GM19193 (cell line): Measurements from ENCODE around the gene CHST3.

Experiments used
- POLR2A ChIP-seq: IDR thresholded peaks from 4 replicates; pipeline ENCODE4 v1.6.1; 2011; ENCODE audit not compliant: insufficient read depth, insufficient read length; ENCODE audit errors: extremely low read depth

CHST3 gene

DNA sequence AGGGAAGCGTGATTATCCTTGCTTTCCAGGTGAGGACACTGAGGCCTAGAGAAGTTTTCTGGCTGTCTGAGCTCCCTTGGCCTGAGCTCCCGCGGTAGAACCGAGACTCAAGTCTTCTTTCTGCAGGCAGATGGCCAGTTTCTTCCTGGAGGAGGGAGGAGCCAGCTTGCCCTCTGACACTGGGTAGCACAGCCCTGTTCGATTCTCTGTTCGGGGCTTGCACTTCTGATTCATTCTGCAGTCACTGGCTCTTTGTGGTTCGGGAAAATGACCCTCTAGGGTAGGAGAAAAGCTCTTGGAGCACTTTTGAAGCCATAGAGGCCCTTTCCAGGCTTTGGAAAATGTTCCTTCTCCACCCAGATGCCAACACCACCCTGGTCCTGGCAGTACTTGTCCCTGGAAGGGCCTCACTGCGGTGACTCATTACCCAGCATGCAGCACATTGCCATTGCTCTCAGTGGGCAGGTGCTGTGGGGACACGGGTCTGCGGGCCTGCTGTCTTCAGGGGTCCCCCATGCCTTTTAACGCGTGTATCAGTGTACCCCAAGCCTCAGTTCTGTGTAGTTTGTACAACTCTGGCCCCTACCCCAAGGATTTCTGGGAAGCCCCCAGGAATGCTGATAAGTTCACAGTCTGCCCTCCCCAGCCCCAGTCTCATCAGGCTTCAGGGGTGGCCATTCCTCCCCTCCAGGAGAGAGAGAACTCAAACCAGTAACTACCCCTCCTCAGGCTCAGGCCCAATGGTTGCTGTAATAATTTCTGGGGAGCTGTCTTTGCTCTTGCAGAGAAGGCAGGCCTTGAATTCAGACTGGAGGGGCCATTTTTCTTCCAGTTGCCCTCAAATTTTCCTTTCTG, 11.9 kb downstream of the CHST3 start:
- no peak for TF ChIP-seq POLR2A

DNA sequence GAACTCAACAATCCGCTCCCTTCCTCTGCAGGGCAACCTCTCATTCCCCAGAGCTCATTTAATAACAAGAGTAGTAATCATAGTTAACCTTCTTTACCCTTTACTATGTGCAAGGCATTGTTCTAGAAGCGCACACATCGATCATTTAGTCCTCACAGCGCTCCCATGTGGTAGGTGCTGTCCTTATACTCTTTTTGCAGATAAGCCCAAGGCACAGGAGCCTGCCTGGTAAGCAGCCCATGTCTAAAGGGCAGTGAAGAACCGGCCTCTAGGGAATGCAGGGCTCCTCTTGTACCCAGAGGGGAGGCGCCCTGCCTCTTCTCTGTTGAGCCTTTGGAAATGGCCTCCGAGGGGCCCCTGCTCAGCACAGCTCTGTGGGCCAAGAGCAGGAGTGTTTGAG, 14.3 kb downstream of the CHST3 start:
- TF ChIP-seq POLR2A, result no peak

DNA sequence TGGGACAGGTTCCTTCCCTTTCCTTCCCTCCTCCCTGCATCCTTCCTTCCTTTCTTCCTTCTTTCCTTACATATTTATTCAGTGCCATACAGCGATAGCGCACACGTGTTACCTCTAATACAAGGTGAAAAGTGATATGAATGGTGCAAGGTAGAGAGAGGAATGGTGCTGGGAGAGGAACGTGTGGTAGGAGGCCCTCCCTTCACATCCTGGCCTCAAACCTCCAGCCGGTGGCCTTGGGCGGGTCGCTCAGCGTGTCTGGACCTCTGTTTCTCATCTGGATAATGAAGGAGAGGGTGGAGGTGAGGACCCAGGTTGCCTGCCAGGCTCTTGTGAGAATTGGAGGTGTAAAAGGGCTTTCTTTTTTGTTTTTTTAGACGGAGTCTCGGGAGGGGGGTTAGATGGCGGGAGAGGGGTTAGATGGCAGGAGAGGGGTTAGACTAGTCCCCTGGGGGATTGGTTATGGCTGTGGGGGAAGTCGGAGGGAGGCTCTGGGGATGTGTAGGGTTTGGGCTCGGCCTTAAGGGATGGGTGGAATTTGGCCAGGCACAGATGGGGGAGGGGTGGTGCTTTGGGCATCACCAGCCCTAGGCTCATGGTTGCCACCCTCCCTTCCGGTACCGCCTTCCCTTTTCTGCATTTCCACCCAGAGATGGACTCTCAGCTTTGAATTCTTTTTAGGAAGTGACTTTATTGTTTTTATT, 14.9 kb downstream of the CHST3 start:
- TF ChIP-seq POLR2A, result no peak

DNA sequence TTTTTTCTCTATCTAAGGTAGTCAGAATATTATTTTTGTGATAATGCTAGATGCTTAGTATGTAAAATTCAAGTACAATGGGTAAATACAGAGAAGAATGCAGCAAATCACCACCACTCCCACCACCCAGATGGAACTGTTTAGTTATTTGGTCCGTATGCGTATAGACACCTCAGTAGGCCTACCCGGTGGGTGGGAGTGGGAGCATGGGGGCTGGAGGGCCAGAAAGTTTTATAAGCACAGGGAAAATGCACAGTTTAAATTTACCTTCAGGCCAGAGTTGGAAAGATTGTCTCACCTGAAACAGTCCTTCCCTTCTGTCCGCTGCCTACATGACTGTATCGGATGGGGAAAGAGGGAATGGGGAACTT, 15.5 kb downstream of the CHST3 start:
- no peak for TF ChIP-seq POLR2A

GRCh38 chr10:71980181-71981014, 16.2 kb downstream of the CHST3 start:
- no peak for TF ChIP-seq POLR2A

GRCh38 chr10:71981015-71981875, 17.1 kb downstream of the CHST3 start:
- no peak for TF ChIP-seq POLR2A

- no peak for TF ChIP-seq POLR2A
These were observed 17.7 kb downstream of the CHST3 start for GRCh38 chr10:71981876-71982230.

DNA sequence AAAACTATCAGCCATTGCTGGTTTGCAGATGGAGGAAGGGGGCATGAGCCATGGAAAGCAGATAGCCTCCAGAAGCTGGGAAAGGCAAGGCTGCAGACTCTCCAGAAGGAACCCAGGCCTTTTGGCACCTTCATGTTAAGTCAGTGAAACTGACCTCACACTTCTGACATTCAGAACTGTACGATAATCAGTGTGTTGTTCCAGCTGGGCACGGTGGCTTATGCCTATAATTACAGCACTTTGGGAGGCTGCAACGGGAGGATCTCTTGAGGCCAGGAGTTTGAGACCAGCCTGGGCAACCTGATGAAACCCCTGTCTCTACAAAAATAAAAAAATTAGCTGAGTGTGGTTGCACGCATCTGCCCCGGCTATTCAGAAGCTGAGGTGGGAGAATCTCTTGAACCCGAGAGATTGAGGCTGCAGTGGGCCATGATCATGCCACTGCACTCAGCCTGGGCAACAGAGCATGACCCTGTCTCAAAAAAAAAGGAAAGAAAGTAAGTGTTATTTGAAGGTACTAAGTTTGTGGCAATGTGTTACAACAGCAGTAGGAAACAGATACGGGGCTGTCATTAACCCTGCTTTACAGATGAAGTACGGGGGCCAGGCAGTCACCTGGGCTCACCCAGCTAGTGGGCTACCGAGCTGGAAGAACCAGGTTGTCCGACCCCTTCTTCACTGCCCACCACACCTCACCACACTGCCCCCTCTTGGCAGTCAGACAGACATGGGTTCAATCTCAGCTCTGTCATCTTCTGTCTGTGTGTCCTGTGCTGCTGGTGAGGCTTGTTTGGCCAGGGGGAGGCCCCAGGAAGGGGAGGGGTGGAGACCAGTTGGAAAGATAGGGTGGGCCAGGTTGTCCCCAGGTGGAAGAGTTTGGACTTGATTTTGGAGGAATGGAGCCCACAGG, 18.3 kb downstream of the CHST3 start:
- TF ChIP-seq POLR2A, result no peak

- TF ChIP-seq POLR2A, result no peak
These were observed 20.1 kb downstream of the CHST3 start for GRCh38 chr10:71984126-71984808.

DNA sequence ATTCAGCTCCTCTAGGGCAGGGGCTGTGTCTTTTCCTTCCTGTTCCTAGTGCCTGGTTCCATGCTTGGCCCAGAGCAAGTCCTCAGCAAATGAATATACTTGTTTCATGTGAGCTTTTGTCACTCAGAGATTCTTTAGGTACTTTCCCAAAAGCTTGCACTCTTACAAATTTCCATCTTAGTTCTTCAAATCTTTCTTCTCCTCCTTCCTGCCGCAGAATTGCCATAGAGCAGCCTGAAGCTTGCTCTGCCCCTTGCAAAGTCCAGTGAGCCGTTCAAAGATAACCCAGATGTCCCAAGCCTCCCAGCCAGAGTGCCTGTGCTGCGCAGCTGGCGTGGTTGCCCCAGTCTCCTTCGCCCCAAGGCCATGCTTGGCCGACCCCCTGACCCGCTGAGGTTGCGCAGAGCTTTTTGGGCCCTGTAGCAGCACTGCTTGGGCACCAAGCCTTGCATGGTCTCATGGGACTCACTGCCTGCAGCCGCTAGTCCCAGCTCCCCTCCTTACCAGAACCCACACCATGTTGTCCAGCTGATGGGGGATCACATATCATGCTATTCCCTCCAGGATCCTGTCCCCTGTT, 20.7 kb downstream of the CHST3 start:
- no peak for TF ChIP-seq POLR2A

GRCh38 chr10:71985542-71986250, 21.5 kb downstream of the CHST3 start:
- no peak for TF ChIP-seq POLR2A
